ENCODE results near the gene ADAMTS16. TPM values are rescaled to one million over a fixed set of nuclear protein-coding genes. Genes with fewer than 3 reads are reported as not detected.

ADAMTS16 gene
- total and polyA plus RNA-seq, 2 donors (not counting 3 experiments of a cell fraction or from before 2014, with no cell fraction given): not detected

DNA sequence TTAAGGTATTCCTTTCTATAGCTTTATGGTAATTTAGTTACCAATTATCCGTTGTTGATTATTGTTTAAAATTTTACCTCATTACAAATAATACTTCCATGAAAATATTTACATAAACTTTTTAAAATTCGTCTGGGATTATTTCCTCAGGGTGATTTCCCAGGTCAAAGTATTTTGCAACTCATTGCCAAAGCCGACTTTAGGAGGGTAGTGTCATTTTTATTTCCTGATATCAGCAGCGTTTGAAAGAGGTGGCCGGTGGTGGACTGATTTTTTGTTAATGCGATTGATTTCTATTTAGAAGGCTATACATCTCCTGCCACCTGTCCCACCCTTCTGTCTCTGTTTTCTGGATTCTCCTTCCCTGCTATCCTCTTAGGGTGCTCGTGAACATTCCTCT is 4.3 kb downstream of the ADAMTS16 start:
- Histone ChIP-seq H3K4me2 (ENCODE audit: insufficient read depth, low read length) (no peak overlapping the region), H3K27me3 (ENCODE audit: control insufficient read depth in 2 of 2, insufficient read depth in 2 of 2, low read length in 2 of 2) (peaks cover 9 to 13% of the 10 kb centered on the region in 2 experiments), H2AFZ (ENCODE audit: low read depth, low read length) (no peak overlapping the region), H3K4me3 (replicated peaks in 1 of 3; ENCODE audit: insufficient read depth in 1 of 3, low read depth in 1 of 3, low read length in 3 of 3) (no peak overlapping the region), H4K20me1 (replicated peaks; ENCODE audit: control insufficient read depth, extremely low read depth, insufficient read depth, low read length) (no peaks in the 10 kb centered on the region), H3K9me1 (replicated peaks; ENCODE audit: control insufficient read depth, extremely low read depth, insufficient read depth, low read length) (no peaks in the 10 kb centered on the region), H3K4me1 (ENCODE audit: control insufficient read depth, extremely low read depth, insufficient read depth, low read length) (no peaks in the 10 kb centered on the region), H3K27ac (ENCODE audit: insufficient read depth, low read depth, low read length) (no peak overlapping the region), H3K36me3 (ENCODE audit: control insufficient read depth in 2 of 2, extremely low read depth in 1 of 2, insufficient read depth in 2 of 2, low read length in 2 of 2) (no peaks in the 10 kb centered on the region), H3K79me2 (ENCODE audit: control insufficient read depth, insufficient read depth, low read length) (no peaks in the 10 kb centered on the region), H3K9me3 (replicated peaks; ENCODE audit: control insufficient read depth, insufficient read depth, low read length) (no peaks in the 10 kb centered on the region), H3K9ac (replicated peaks; ENCODE audit: extremely low read depth, insufficient read depth, low read length) (no peak overlapping the region)
- DNase-seq (ENCODE audit: low read depth, low spot score) (no peak), FAIRE-seq (no peak)
- ChIA-PET CTCF (interaction anchor here (1.2 to 1.4 kb wide), 2 partner anchors 273 to 275 kb away, joined by 3 to 8 read pairs; no protein-coding TSS in a partner anchor), POLR2A (no interaction called here)
- TF ChIP-seq MYC (IDR thresholded peaks at IDR 0.05; ENCODE audit: low read depth, low read length): no peak
- no peak for TF ChIP-seq POLR2AphosphoS5 (IDR thresholded peaks at IDR 0.05; ENCODE audit: insufficient read depth, low read depth, low read length)
- TF ChIP-seq POLR2A (IDR thresholded peaks at IDR 0.05; ENCODE audit: low read depth, low read length): no peak
- no peak for TF ChIP-seq EZH2 (IDR thresholded peaks at IDR 0.05; ENCODE audit: borderline replicate concordance, low read depth, low read length, severe bottlenecking)
- TF ChIP-seq MAX (IDR thresholded peaks at IDR 0.05; ENCODE audit: insufficient read depth, insufficient read length): no peak
- TF ChIP-seq JUN (IDR thresholded peaks at IDR 0.05; ENCODE audit: borderline replicate concordance, insufficient read depth, insufficient read length, low read depth): no peak
- TF ChIP-seq GATA2 (IDR thresholded peaks at IDR 0.05; ENCODE audit: insufficient read depth, insufficient read length, low read depth, low read length): no peak
- no peak for TF ChIP-seq FOS (IDR thresholded peaks at IDR 0.05; ENCODE audit: borderline replicate concordance, insufficient read depth, low read length)
- TF ChIP-seq, protein P1, sequence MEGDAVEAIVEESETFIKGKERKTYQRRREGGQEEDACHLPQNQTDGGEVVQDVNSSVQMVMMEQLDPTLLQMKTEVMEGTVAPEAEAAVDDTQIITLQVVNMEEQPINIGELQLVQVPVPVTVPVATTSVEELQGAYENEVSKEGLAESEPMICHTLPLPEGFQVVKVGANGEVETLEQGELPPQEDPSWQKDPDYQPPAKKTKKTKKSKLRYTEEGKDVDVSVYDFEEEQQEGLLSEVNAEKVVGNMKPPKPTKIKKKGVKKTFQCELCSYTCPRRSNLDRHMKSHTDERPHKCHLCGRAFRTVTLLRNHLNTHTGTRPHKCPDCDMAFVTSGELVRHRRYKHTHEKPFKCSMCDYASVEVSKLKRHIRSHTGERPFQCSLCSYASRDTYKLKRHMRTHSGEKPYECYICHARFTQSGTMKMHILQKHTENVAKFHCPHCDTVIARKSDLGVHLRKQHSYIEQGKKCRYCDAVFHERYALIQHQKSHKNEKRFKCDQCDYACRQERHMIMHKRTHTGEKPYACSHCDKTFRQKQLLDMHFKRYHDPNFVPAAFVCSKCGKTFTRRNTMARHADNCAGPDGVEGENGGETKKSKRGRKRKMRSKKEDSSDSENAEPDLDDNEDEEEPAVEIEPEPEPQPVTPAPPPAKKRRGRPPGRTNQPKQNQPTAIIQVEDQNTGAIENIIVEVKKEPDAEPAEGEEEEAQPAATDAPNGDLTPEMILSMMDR (IDR thresholded peaks at IDR 0.05; ENCODE audit: extremely low read depth in 1 of 2, insufficient read depth in 1 of 2, low read depth in 1 of 2, low read length in 2 of 2): no peak
- dilution Hi-C loops (cut with MboI; ENCODE audit: extremely low pct_ligation_motif_present, low sequenced_read_pairs): no loop called here
- no TSS peak for BruUV-seq (replicated peaks)
- intact Hi-C loops (cut with micrococcal nuclease): no loop called here

Data from endothelial cell of umbilical vein (primary cell).